ENCODE measurements around the gene LPAR1.

Gene LPAR1

GRCh38 chr9:110996436-110997220 lies 41.6 kb downstream of the LPAR1 start:
- no peak for DNase-seq

GRCh38 chr9:110995420-110996340 lies 42.6 kb downstream of the LPAR1 start:
- DNase-seq, result no peak

DNA sequence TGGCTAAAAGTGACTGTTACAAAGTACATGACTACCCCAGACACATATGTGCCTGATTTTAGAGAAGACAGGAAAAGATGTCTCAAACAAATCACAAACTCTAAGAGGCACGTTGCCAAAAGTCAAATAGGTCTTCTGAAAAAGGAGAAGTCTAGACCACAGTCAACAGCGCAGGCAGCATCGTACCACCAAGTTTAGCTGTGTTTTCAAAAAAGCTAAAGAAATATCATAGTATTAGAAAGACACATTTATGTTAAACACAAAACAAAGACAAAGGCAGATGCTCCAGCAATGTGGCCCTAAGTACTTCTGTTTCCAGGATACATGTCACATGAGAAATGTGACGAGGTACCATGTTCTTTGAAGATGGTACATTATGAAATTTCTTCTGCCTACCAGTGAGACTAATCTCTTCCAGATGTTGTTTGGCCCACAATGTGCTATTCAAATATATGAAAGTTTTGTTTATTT lies 43.5 kb downstream of the LPAR1 start:
- no peak for DNase-seq

DNA sequence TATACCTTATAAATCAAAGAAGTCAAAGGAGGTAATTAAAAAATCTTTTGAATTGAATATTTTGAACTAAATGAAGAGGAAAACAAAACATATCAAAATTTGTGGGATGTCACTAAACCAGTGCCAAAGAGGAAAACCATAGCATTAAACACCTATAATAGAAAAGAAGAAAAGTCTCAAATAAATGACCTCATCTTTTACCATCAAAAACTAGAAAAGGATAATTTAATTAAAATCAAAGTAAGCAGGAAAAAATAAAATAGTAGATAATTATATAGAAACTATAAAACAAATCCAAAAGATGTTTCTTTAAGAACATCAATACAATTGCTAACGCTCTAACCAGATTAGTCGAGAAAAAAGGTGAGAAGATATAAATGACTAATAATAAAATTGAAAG lies 47.8 kb downstream of the LPAR1 start:
- no peak for DNase-seq

DNA sequence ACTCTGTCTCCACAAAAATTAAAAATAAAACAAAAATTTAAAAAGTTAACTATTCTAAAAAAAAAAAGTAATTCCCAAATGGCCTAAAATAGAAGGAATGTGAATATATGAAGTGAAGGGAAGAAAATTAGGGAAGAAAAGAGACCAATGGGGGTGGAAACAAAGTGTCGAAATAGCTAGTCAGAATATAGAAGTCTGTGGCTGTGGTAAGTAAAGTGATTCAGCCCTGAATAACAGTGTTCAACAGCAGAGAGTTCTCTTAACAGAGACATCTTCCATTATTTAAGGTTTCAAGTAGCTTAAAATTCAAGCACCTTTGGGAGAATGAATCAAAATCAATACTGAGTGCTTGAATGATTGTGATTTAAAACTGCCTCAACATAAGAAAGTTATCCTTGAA lies 51.7 kb downstream of the LPAR1 start:
- no peak for DNase-seq

- DNase-seq, result no peak
Measured at GRCh38 chr9:110984890-110985437, 53.3 kb downstream of the LPAR1 start.

DNA sequence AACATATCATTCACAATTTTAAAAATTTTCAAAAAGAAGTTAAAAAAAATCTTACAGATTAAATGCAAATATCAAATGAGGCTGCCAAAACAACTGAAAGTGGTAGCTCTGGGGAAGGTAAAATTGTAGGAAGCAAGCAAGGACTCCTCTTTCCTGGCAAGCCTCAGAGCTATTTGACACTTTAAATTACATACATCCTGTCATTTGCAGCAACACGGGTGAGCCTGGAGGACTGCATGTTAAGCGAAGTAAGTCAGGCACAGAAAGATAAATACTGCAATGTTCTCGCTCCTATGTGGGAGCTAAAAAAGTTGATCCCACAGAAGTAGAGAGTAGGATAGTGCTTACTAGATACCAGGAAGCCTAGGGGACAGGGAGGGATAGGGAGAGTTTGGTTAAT lies 58.0 kb downstream of the LPAR1 start:
- DNase-seq, result no peak

DNA sequence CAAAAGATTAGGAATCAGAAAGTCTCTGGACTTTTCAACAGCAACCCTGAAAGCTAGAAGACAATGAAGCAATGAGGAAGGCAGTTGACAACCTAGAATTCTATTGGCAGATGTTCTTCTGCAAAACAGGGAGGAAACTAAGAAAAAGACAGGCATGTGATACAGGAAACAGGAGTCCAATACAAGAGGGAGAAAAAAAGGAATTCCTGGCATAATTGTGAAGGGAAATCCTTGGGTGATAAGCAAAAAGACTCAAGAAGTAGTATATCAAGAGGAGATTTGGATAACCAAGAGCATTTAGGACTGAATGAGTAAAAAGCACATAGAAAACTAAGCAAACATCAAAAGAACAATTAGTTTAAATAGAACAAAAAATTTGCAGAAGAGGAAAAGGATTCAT lies 58.6 kb downstream of the LPAR1 start:
- no peak for DNase-seq

- no peak for DNase-seq
Measured at GRCh38 chr9:110978516-110978915, 59.8 kb downstream of the LPAR1 start.

DNA sequence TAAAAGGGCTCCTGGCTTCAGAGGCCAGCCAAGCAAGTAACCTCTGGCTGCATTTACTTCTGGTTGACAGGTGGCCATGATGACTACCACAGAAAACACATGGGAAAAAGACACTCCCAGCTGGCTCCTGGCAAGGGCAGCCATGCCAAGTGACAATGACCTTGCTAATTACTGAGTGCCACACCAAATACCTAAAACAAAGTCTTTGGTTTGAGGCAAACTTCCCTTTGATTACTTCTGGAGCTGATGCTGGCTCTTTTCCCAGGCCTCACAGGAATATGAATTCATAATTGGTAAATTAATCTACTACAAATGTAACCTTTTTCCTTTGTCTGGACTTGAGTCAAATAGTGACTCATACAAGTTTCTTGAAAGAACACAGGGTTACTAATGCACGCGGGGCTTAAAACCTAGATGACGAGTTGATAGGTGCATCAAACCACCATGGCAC lies 61.0 kb downstream of the LPAR1 start:
- no peak for DNase-seq

- no peak for DNase-seq
Measured at GRCh38 chr9:110975969-110976368, 62.3 kb downstream of the LPAR1 start.

- DNase-seq, result no peak
Measured at GRCh38 chr9:110975278-110975677, 63.0 kb downstream of the LPAR1 start.

DNA sequence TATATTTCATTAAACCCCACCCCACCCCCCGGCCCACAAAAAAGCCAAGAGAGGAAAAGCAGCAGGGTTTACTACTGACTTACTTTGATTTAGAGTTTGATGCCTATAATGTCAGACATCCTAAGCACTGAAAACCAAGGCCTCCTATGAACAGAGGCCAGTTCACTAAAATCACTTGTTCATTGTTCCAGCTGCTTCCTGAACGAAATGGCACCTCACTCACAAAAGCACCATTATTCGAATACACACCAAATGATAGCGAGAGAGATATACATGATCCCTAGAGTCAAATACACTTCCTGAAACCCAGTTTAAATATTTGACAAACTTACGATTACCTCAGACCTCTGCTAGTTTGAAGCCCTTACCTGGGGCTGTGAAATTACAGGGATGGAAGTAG lies 66.6 kb downstream of the LPAR1 start:
- no peak for DNase-seq

DNA sequence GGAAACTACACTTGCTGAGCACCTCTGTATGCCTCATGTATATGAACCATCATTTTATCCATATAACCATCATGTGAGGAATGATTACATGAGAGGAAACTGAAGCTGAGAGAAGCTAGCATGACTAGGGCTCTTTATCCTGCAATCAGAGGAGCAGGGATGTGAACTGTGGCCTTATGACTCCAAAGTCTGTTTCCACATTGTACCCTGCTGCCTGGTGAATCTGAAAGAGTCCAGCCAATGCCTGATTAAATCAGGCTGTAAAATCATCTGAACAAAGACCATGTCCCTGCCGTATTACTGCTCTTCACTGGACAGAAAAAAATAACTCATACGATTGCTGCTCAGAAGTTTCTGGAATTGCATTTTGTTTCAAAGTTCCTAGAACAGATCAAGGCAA lies 67.0 kb downstream of the LPAR1 start:
- no peak for DNase-seq

DNA sequence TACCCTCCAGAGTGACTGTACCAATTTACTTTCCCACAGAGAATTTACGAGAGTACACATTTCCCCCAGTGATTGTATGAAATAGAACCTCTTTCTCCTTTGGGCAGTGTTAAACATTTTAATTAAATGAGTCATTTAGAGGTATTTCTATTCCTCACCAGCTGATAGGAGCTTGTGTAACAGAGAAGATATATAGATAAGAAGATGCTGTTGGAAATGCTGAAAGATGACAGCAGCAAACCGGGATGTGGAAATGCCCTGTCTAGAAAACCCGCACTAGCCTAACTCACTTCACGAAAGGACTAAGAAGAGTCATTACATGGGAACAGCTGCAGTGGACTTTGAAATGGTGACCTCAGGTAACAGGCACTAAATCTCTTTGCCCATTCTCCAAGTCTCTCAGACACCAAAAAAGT lies 68.3 kb downstream of the LPAR1 start:
- no peak for DNase-seq

GRCh38 chr9:110968096-110968495 lies 70.2 kb downstream of the LPAR1 start:
- DNase-seq, result no peak

DNA sequence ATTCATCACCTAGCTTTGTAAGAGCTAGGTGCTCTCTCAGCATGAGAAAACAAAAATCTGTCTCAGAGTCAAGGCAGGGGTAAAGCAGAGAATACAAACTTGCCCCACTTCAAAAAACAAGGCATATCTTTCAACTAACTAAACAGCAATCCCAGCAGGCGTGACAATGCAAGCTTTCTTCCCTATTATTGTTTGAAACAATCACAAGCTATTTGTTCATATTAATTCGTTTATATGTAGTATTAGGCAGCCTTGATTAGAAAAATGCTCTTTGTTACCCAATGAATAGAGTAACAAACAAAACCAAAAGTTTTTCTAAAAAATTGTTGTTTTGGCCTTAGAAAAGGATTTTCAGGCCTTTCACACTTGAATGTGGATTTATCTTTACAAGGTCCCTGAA lies 71.1 kb downstream of the LPAR1 start:
- no peak for DNase-seq

- DNase-seq, result no peak
Measured at GRCh38 chr9:110960288-110960687, 78.0 kb downstream of the LPAR1 start.

DNA sequence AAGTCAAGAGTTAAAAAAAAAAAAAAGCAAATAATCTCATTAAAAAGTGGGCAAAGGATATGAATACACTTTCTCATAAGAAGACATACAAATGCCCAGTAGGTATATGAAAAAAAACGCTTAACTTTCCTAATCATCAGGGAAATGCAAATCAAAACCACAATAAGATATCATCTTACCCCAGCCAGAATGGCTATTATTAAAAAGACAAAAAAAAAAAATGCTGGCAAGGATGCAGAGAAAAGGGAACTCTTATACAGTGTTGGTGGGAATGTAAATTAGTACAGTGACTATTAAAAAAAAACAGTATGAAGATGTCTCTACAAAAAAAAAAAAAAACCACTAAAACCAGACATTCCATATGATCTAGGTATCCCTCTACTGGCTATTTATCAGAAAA lies 79.4 kb downstream of the LPAR1 start:
- DNase-seq, result no peak

GRCh38 chr9:110954822-110955291 lies 83.4 kb downstream of the LPAR1 start:
- DNase-seq, result no peak

DNA sequence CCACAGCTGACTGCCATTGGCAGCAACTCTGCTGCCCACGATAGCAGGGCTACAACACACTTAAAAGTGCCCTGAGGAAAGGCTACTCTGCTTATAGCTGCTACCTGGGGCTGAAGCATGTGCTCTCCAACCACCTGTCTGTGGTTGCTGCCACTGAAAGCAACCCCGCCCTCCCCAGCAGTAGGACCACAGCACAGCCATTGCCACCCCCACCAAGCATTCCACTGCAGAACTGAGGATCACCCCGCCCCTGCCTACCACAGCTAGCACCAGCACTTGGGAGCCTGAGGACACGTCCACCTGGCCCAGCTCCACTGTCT lies 85.8 kb downstream of the LPAR1 start:
- DNase-seq, result no peak

GRCh38 chr9:110951805-110952539 lies 86.3 kb downstream of the LPAR1 start:
- no peak for DNase-seq
